PC-3 (cell line): Measurements from ENCODE around the gene CCDC93. TPM values are rescaled to one million over a fixed set of nuclear protein-coding genes. Genes with fewer than 3 reads are reported as not detected.

Experiments
- ATAC-seq: fragments of 200-7000 bp; cut with Tn5 transposase; 2 replicates; pipeline ENCODE4 v1.9.1; 2020; ENCODE audit warnings: mild to moderate bottlenecking, moderate library complexity
- BruUV-seq: library from RNA; stranded (reverse); fragments of 400-500 nt; replicated peaks from 2 replicates; lab custom pipeline; 2021; lab: Mats Ljungman, UMichigan
- CTCF ChIA-PET: fragments of 300-600 bp; sonication (Branson Sonifier 250); formaldehyde crosslinking; loops from one replicate; lab custom pipeline; 2022; ENCODE audit warnings: antibody characterized with exemption; lab: Charles Lee
- POLR2A ChIA-PET: fragments of 300-600 bp; sonication (Branson Sonifier 250); formaldehyde crosslinking; loops from one replicate; lab custom pipeline; 2022; ENCODE audit warnings: antibody characterized with exemption; ENCODE audit not compliant: unreplicated experiment; lab: Charles Lee
- DNase-seq: peaks from one replicate; pipeline ENCODE4 v3.0.0-alpha.2; 2015
- H2AFZ ChIP-seq: fragments of 300-600 bp; sonication (generic); 2 replicates; pipeline ENCODE4 v1.6.0; 2016; ENCODE audit warnings: antibody characterized with exemption, low read length
- H3F3A ChIP-seq: fragments of 300-600 bp; sonication (generic); one replicate; pipeline ENCODE4 v1.6.0; 2017; ENCODE audit warnings: antibody characterized with exemption, low read length, control low read depth, mild to moderate bottlenecking; ENCODE audit not compliant: unreplicated experiment
- H3K27ac ChIP-seq: fragments of 300-600 bp; sonication (generic); 2 replicates; pipeline ENCODE4 v1.5.1; 2016; ENCODE audit warnings: mild to moderate bottlenecking, low read length
- H3K27me3 ChIP-seq: fragments of 300-600 bp; sonication (generic); 2 replicates; pipeline ENCODE4 v1.6.1; 2016; ENCODE audit warnings: low read length, mixed read lengths
- H3K36me3 ChIP-seq: fragments of 300-600 bp; sonication (generic); 2 replicates; pipeline ENCODE4 v1.6.1; 2016; ENCODE audit warnings: low read depth, mixed run types, low read length, mixed read lengths
- H3K4me1 ChIP-seq: fragments of 300-600 bp; sonication (generic); 2 replicates; pipeline ENCODE4 v1.5.1; 2016; ENCODE audit warnings: low read length; ENCODE audit not compliant: insufficient read depth
- H3K4me2 ChIP-seq: fragments of 300-600 bp; sonication (generic); 2 replicates; pipeline ENCODE4 v1.6.0; 2016; ENCODE audit warnings: low read length
- H3K4me3 ChIP-seq: fragments of 300-600 bp; sonication (generic); 2 replicates; pipeline ENCODE4 v1.5.1; 2016; ENCODE audit warnings: mild to moderate bottlenecking, low read length, mixed read lengths
- H3K79me2 ChIP-seq: fragments of 300-600 bp; sonication (generic); 2 replicates; pipeline ENCODE4 v1.6.1; 2017; ENCODE audit warnings: low read length, mixed read lengths
- H3K9ac ChIP-seq: fragments of 300-600 bp; sonication (generic); 2 replicates; pipeline ENCODE4 v1.6.0; 2016; ENCODE audit warnings: mild to moderate bottlenecking, low read length
- H3K9me2 ChIP-seq: fragments of 300-600 bp; sonication (generic); replicated peaks from 2 replicates; pipeline ENCODE4 v1.6.1; 2016; ENCODE audit warnings: mixed run types, low read length, mixed read lengths
- H3K9me3 ChIP-seq: fragments of 300-600 bp; sonication (generic); 2 replicates; pipeline ENCODE4 v1.6.1; 2016; ENCODE audit warnings: low read length, mixed read lengths
- H4K20me1 ChIP-seq: fragments of 300-600 bp; sonication (generic); 2 replicates; pipeline ENCODE4 v1.6.1; 2016; ENCODE audit warnings: low read length, mixed read lengths
- EZH2 ChIP-seq: fragments of 300-600 bp; sonication (generic); IDR thresholded peaks from one replicate; pipeline ENCODE4 v1.6.1; 2017; ENCODE audit warnings: antibody characterized with exemption, mild to moderate bottlenecking, low read length; ENCODE audit not compliant: unreplicated experiment
- EZH2phosphoT487 ChIP-seq: fragments of 300-600 bp; sonication (generic); IDR thresholded peaks from 2 replicates; pipeline ENCODE4 v1.6.1; 2018; ENCODE audit warnings: mild to moderate bottlenecking, antibody characterized with exemption, low read length, borderline replicate concordance
- intact Hi-C: fragments of 100-400 bp; cut with micrococcal nuclease; formaldehyde crosslinking; loops from 2 replicates; pipeline ENCODE4 v1.9.0; 2023
- total RNA-seq: library from RNA; depleted of rRNA; stranded (reverse); fragments of >200 nt; gene quantifications from 2 replicates; pipeline ENCODE4 v1.2.3, GENCODE V29; 2014
- TF ChIP-seq, protein P1 (sequence below): fragments of 300-600 bp; sonication (generic); conservative IDR thresholded peaks from 2 replicates; pipeline ENCODE4 v1.5.1; 2017; ENCODE audit warnings: antibody characterized with exemption, low read depth, mild to moderate bottlenecking, low read length

Gene CCDC93
- total RNA-seq, 1 experiment from 2014 or later = 14.0 TPM

DNA sequence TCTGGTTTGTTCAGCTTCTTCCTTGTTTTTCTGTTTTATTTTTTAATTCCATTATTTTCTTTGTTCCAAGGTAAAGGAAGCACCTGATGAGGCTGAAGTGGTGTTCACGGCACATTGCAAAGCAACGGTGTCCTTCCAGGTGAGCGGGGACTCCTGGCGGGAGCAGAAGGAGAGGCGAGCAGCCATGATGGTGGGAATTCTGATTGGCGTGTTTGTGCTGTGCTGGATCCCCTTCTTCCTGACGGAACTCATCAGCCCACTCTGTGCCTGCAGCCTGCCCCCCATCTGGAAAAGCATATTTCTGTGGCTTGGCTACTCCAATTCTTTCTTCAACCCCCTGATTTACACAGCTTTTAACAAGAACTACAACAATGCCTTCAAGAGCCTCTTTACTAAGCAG lies 110.9 kb downstream of the CCDC93 start:
- intact Hi-C loops = no loop called here
- TF ChIP-seq, protein P1, sequence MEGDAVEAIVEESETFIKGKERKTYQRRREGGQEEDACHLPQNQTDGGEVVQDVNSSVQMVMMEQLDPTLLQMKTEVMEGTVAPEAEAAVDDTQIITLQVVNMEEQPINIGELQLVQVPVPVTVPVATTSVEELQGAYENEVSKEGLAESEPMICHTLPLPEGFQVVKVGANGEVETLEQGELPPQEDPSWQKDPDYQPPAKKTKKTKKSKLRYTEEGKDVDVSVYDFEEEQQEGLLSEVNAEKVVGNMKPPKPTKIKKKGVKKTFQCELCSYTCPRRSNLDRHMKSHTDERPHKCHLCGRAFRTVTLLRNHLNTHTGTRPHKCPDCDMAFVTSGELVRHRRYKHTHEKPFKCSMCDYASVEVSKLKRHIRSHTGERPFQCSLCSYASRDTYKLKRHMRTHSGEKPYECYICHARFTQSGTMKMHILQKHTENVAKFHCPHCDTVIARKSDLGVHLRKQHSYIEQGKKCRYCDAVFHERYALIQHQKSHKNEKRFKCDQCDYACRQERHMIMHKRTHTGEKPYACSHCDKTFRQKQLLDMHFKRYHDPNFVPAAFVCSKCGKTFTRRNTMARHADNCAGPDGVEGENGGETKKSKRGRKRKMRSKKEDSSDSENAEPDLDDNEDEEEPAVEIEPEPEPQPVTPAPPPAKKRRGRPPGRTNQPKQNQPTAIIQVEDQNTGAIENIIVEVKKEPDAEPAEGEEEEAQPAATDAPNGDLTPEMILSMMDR = no peak
- TF ChIP-seq EZH2phosphoT487 = no peak
- no peak for TF ChIP-seq EZH2
- no TSS peak for BruUV-seq
- no peaks in the 10 kb centered on the region for H3K36me3 ChIP-seq
- no peaks in the 10 kb centered on the region for H4K20me1 ChIP-seq
- no peaks in the 10 kb centered on the region for H3K4me1 ChIP-seq
- no peak overlapping the region for H3K4me2 ChIP-seq
- no peak overlapping the region for H2AFZ ChIP-seq
- no peaks in the 10 kb centered on the region for H3K27me3 ChIP-seq
- H3F3A ChIP-seq = no peaks in the 10 kb centered on the region
- no peak for DNase-seq
- no peak overlapping the region for H3K27ac ChIP-seq
- CTCF ChIA-PET = no interaction called here
- POLR2A ChIA-PET = no interaction called here
- H3K9me3 ChIP-seq = no peaks in the 10 kb centered on the region
- H3K4me3 ChIP-seq = no peak overlapping the region
- ATAC-seq = no peak
- H3K9me2 ChIP-seq = no peaks in the 10 kb centered on the region
- H3K79me2 ChIP-seq = no peaks in the 10 kb centered on the region
- no peak overlapping the region for H3K9ac ChIP-seq

DNA sequence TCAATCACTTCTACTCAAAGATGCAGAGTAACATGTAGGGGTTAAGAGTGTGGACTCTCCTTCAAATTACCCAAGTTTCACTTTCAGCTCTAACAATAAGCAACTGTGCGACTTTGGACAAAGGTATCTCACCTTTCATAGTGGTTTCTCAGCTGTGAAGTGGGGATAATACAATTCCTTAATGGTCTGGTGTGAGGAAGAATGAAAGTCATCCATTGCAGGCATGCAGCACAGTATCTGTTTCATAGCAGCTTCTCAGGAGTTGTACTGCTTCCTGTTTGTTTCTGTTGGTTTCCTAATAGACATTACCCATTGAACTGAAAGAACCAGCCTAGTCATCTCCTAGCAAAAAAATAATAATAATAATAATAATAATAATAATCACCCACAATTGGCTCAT lies 125.0 kb downstream of the CCDC93 start:
- DNase-seq = no peak
- H3K4me1 ChIP-seq = no peaks in the 10 kb centered on the region
- CTCF ChIA-PET = no interaction called here
- no peak for ATAC-seq
- H3K79me2 ChIP-seq = no peaks in the 10 kb centered on the region
- POLR2A ChIA-PET = no interaction called here
- no peaks in the 10 kb centered on the region for H3K9me3 ChIP-seq
- H3K4me2 ChIP-seq = no peak overlapping the region
- H3K4me3 ChIP-seq = no peak overlapping the region
- no peak overlapping the region for H3K27ac ChIP-seq
- no peak overlapping the region for H2AFZ ChIP-seq
- H3K9me2 ChIP-seq = no peaks in the 10 kb centered on the region
- H4K20me1 ChIP-seq = no peaks in the 10 kb centered on the region
- no peaks in the 10 kb centered on the region for H3K36me3 ChIP-seq
- no peaks in the 10 kb centered on the region for H3F3A ChIP-seq
- intact Hi-C loops = no loop called here
- BruUV-seq = no TSS peak
- H3K9ac ChIP-seq = no peak overlapping the region
- peaks cover 23% of the 10 kb centered on the region; the same call in 1 of the 2 replicates for H3K27me3 ChIP-seq
- TF ChIP-seq EZH2 = no peak
- TF ChIP-seq EZH2phosphoT487 = no peak

DNA sequence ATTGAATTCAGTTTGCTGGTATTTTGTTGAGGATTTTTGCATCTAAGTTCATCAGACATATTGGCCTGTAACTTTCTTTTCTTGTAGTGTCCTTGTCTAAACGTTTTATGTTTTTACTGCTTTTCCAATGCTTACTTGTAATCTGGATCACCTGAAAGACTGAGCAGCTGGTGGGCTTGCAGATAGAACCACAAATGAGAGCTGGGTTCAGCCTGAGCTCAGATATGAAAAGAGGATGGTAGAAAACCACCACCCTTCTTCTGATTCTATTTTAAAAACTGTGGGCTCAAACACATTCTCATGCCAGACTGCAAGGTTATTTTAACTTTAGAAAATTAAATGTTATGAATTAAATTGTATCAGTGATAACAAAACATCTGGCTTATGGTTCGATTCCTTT lies 128.6 kb downstream of the CCDC93 start:
- POLR2A ChIA-PET = no interaction called here
- no peak for DNase-seq
- Histone ChIP-seq H3K9me3 (no peaks in the 10 kb centered on the region), H3K36me3 (no peaks in the 10 kb centered on the region), H3K4me3 (no peak overlapping the region), H3K27ac (no peak overlapping the region), H2AFZ (no peak overlapping the region), H3K79me2 (no peaks in the 10 kb centered on the region), H3K9ac (no peak overlapping the region), H3K9me2 (no peaks in the 10 kb centered on the region), H3F3A (no peaks in the 10 kb centered on the region), H3K27me3 (peaks cover 14% of the 10 kb centered on the region; the same call in 1 of the 2 replicates), H3K4me1 (no peaks in the 10 kb centered on the region), H4K20me1 (no peaks in the 10 kb centered on the region), H3K4me2 (no peak overlapping the region)
- ATAC-seq = no peak
- no peak for TF ChIP-seq EZH2phosphoT487
- no peak for TF ChIP-seq EZH2
- TF ChIP-seq, protein P1 = no peak
- no TSS peak for BruUV-seq
- CTCF ChIA-PET = no interaction called here
- intact Hi-C loops = no loop called here
